Measurements from ENCODE around the gene RTEL1.

GRCh38 chr20:63625771-63626423 lies 32.2 kb upstream of the RTEL1 start:
- TF ChIP-seq CTCF (conservative IDR thresholded peaks at IDR 0.05 in 1 of 2, IDR thresholded peaks at IDR 0.05 in 1 of 2; ENCODE audit: extremely low read depth in 1 of 2, insufficient read depth in 1 of 2, low read depth in 1 of 2, low read length in 2 of 2), result no peak
- TF ChIP-seq EZH2 (IDR thresholded peaks at IDR 0.05; ENCODE audit: borderline replicate concordance, low read length), result no peak
